Muscle of arm (tissue), 12 donors: ENCODE measurements around the gene CFAP251. TPM values are rescaled to one million over a fixed set of nuclear protein-coding genes. Genes with fewer than 3 reads are reported as not detected.
"Not testable (repeated sequence)": the region's sequence is repeated elsewhere in the genome, so short reads cannot be mapped to it uniquely, and the experiment has no call there.

ENCODE experiments used
- DNase-seq: peaks from one replicate; pipeline ENCODE4 v3.0.0-alpha.2; 2013
- polyA plus RNA-seq, 12 donors: library from polyadenylated mRNA; unstranded; fragments of 120-200 nt; gene quantifications; one replicate each; pipeline ENCODE4 v1.2.1, GENCODE V29; 2013; ENCODE audit not compliant: insufficient read length in 12 of 12

CFAP251 gene
- polyA plus RNA-seq, 12 donors, result 0.57 to 2.2 (median 1.2) TPM; not detected in 2

GRCh38 chr12:122024132-122024785 is 105.9 kb downstream of the CFAP251 start:
- no peak for DNase-seq

- DNase-seq, result no peak
Measured at GRCh38 chr12:122026706-122027333, 108.4 kb downstream of the CFAP251 start.

- DNase-seq, result no peak
Measured at GRCh38 chr12:122028165-122028904, 109.9 kb downstream of the CFAP251 start.

DNA sequence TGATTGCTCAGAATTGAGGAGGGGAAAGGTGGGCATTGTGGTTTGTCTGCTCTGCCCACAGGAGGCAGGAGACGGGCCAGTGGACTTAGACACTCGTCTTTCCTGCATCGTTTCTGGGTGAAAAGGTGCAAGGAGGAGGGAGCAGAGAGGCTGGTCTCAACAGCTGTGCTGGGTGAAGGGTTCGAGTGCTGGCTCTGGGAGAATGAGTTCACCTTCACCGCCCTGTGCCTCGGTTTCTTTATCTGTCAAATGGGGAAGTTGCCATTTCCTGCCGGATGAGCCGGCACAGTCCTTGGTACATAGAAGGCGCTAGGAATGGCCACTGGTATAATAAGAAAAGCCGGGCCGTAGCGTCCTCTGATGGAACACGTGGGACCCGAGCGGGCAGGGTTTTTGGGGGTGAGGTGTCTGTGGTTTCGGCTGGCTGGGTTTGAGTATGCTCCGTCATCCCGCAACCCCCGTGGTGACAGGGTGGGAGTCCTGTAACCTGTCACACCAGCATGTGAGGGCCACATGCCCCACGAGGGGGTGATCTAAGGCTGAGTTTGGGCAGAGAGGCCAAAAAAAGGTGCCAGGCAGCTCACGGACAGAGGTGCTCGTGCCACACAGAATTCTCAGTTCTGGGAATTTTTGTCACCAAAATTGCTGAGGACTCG is 110.6 kb downstream of the CFAP251 start:
- no peak for DNase-seq

DNA sequence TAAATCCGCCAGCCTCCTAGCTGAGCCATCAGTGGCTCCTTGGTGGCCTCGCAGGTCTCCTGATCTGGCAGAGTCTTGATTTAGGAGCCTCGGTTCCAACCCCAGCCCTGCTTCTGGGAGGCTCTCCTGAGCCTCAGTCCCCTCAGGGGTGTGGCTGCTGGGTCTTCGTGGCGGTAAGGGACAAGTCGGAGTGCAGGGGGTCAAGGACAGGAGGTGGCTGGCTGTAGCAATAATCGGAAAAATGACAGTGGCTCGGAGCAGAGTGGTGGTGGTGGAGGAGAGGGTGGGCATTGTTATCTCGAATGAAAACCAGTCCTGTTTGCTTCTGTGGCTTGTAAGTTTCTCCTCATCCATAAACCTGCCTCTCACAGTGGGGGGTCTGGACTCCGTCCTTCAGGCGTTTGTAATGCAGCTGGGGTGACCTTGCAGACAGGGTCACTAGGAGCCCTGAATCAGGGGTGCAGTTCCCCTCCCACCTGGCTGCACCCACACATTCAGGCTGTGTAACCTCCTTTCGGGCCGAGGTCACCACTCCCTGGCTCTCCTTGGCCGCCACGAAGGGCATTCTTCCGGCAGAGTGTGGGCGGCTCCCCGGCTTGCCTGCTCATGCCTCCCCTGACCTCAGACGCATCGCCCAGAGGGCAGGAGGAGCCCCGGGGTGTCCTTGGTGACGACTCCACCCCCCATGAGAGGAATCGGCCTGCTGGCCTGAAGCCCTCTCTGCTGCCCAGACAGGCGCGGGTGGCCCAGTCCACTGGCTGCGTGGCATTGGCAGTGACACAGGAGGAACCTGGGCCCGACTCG is 111.4 kb downstream of the CFAP251 start:
- DNase-seq, result no peak

GRCh38 chr12:122030424-122031035 is 112.1 kb downstream of the CFAP251 start:
- DNase-seq, result no peak

DNA sequence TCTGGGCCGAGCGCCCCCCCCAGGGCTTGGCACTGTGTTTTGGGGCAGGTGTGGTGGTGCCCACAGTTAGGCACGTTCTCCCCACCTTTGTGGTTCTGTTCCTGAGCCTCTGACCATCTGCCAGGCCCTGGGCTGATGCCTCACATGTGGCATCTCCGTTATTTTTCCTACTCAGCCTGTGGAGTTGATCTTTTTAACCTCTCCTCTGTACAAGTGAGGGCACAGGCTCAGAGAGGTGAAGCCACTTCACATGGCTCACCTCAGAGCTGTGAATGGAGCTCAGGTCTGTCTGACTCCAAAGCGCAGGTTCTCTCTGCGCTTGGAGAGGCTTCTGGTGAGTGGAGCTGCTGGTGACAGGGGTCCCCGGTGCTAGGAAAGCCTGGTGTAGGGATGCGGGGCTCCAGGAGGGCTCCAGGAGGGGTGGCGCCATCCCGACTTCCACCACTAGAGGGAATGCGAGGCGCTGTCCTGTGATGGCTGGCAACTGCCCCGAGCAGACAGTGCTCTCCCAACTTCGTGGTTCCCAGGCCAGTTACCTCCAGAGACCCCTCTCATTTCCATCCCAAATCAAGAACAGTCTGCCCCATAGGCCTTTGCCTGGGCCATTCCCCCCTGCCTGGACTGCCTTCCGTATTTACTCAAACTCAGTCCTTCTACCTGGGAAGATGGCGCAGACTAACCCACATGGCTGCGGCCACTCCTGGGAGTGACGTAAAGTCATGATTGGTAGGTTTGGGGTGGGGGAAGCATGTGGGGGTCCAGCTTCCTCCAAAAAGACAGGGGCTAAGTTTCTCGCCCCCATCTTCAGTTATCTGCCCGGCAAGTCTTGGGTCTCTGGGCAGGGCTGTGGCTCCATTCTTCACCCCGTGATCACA is 113.2 kb downstream of the CFAP251 start:
- DNase-seq, result no peak

DNA sequence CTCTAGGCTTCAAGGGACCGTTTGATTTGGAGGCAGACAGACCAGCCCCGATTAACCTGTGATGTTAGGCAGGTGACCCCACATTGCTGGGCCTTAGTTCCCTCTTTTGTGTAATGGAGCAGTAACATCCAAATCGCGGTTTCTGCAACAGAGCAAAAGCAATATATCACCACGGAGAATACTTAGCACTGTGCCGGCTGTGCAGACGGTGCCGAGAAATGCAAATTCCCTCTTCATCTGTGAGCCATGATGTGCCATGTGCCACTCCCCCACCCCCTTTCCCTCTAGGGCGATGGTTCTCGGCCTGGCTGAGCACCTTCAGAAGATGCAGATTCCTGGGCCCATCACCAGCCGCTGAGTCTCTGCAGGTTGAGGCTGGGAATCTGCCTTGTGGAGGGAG is 114.2 kb downstream of the CFAP251 start:
- DNase-seq, result no peak

DNA sequence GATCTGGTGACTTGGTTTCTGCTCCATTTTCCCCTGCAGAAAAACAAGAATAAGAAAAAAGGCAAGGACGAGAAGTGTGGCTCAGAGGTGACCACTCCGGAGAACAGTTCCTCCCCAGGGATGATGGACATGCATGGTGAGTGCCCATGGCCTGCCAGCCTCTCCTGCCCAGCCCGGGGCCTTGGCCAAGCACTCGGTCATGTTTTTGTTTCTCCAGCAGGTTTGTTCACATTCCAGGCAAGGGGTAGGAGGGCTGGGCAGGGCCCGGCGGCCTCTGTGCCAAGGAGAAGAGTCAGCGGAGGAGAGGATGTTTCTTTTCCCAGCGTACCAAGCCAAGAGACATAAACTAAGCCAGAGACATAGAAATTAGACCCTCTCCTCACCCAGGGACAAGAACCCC is 116.9 kb downstream of the CFAP251 start:
- DNase-seq, result no peak

- DNase-seq, result no peak
Measured at GRCh38 chr12:122036153-122036552, 117.8 kb downstream of the CFAP251 start.

- no peak for DNase-seq
Measured at GRCh38 chr12:122040579-122041386, 122.4 kb downstream of the CFAP251 start.

- DNase-seq, result not testable (repeated sequence)
Measured at GRCh38 chr12:122041458-122041857, 123.1 kb downstream of the CFAP251 start.

DNA sequence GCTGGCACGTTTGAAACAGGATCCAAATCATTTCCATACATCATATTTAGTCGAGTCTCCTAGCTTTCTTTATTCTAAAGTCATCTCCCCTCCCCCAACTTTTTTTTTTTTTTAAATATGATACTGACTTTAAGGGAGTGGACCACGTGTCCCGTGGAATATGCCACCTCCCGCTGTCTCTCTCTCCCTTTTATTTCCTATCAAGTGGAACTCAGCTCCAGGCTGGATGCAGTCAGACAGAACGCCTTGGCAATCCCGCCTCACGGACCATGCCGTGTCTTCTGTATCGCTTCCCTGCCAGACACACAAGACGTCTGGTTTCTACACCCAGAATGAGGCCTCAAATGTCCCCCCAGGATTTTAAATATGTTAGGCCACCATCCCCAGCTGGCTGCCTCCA is 124.5 kb downstream of the CFAP251 start:
- no peak for DNase-seq

GRCh38 chr12:122043476-122043875 is 125.1 kb downstream of the CFAP251 start:
- no peak for DNase-seq

DNA sequence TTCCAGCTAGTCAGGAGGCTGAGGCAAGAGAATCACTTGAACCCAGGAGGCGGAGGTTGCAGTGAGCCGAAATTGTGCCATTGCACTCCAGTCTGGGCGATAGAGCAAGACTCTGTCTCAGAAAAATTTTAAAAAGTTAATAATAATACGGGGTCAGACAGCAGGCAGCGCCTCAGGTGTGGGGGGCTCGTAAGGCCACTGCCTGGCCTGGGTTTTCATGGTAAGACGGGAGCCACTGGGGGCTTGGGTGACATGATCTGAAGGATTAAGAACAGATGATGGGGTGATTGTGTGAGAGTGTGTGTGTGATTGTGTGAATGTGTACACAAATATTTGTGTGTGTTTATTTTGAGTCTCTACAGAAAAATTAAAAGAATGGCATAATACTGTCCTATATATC is 126.9 kb downstream of the CFAP251 start:
- no peak for DNase-seq

DNA sequence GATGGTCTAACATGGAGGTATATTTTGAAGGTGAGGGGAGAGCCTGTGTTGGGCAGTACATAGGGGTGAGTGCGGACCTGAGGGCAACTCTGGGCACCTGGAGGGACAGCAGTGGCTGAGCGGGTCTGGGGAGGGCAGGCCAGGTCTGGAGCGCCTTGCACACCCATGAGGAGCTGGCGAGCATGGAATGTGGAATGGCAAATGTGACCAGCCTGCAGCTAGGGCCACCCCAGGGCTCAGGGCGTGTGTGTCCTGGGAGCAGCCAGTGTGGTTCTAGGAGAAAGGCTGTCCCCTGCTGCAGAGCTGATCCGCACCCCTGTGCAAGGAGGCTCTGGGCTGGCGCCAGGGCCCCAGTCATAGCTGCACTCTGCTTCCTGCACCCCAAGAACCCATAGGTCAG is 127.8 kb downstream of the CFAP251 start:
- no peak for DNase-seq

GRCh38 chr12:122048151-122048550 is 129.8 kb downstream of the CFAP251 start:
- DNase-seq, result no peak

DNA sequence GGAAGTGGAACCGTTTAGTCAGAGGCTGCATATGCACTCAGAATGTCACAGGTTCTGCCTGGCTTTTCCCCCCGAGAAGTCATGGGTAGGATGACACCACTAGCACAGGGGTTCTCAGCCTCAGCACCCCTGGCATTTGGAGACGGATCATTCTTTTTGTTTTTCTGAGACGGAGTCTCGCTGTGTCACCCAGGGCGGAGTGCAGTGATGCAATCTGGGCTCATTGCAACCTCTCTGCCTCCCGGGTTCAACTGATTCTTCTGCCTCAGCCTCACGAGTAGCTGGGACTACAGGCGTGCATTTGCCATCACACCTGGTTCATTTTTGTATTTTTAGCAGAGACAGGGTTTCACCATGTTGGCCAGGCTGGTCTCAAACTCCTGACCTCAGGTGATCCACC is 131.4 kb downstream of the CFAP251 start:
- DNase-seq, result no peak

DNA sequence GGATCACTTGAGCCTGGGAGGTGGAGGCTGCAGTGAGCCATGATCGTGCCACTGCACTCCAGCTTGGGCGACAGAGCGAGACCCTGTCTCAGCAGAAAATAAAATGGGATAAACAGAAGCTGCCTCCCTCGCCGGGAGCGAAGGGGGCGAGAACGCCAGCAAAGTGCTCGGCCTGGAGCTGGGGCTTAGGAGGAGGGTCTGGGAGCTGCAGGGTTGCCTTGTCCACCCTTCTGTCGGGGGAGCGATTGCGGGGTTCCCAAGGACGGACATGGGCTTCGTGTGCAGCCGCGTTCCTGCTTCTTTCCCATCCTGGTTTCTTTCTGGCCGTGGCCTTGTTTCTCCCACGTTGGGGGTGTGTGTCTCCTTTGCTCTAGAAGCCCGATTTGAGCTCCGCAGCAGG is 132.3 kb downstream of the CFAP251 start:
- DNase-seq, result no peak
